CD4-positive, alpha-beta T cell treated with Interleukin-1 beta for 1 hour (primary cell): ENCODE data around the gene ACVR1.
"Not testable (repeated sequence)": the region's sequence is repeated elsewhere in the genome, so short reads cannot be mapped to it uniquely, and the experiment has no call there.

ENCODE experiments used
- DNase-seq, 2 donors: peaks; one replicate each; pipeline ENCODE4 v3.0.0-alpha.2; 2020 to 2022

ACVR1 gene

GRCh38 chr2:157787364-157787938, 88.7 kb downstream of the ACVR1 start:
- no peak for DNase-seq

GRCh38 chr2:157786663-157787363, 89.3 kb downstream of the ACVR1 start:
- no peak for DNase-seq

GRCh38 chr2:157785866-157786662, 90.1 kb downstream of the ACVR1 start:
- DNase-seq: no peak

- DNase-seq: no peak
These were observed 90.9 kb downstream of the ACVR1 start for GRCh38 chr2:157785200-157785599.

DNA sequence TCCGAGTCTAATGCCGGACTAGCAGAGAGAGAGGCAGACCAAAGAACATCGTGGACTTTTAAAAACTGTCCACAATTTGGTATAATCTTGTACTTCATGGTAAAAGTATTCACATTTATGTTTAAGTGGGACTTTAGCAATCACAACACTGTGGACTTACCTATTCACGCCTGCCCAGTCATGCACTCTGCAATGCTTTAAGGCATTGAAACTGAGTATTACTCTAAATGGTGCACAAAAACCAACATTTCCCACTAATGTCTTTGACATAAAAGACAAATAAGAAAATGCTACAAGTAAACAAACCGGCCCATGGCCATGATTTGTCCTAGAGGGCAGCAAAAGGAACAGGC, 91.3 kb downstream of the ACVR1 start:
- no peak for DNase-seq

DNA sequence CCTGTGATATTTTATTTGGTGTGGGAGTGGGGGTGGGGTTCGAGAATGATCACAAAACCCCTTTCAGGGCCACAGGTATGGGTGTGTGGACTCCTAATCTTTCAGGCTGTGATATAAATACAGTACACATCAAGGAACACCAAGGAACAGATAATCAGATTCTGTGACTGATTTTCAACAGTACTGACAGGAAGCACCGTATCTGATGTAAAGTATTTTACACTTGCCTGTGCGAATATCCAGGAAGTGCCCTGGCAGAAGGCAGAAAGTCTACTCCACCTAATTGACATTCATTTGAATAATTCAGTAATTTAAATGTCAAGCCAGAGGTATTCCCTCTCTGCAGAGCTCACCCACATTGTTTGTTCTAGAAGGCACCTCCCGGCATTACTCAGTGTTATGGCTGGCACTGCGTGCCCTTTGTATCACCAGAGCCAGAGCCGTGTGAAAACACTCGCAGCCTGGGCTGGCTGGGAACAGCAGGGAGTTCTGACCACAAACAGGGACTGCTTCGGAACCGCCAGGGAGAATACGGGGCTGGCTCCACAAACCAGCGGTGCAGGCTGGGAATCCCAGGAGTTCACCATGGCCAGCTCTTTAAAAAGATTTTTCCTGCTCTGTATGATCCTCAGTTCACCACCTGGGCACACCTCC, 91.8 kb downstream of the ACVR1 start:
- DNase-seq: no peak

- DNase-seq: no peak
These were observed 92.9 kb downstream of the ACVR1 start for GRCh38 chr2:157783245-157783644.

GRCh38 chr2:157782057-157782845, 93.9 kb downstream of the ACVR1 start:
- DNase-seq: no peak

DNA sequence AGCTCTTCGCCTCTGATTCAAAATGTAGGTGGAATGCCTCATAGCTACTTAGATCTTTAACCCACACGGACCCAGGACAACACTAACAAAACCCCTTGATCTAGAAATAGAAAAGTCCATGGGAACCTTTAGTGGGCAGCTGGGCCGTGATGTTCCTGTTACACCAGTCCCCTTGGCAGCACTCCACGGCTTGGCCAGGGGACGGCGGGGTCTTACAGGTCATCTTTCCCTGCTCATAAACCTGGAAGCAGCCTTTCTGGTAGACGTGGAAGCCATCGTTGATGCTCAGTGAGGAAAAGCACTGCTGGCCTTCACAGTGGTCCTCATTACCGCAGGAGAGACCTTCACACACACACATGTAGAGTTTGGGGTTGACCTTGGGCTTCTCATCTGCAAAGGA, 95.9 kb downstream of the ACVR1 start:
- no peak for DNase-seq

DNA sequence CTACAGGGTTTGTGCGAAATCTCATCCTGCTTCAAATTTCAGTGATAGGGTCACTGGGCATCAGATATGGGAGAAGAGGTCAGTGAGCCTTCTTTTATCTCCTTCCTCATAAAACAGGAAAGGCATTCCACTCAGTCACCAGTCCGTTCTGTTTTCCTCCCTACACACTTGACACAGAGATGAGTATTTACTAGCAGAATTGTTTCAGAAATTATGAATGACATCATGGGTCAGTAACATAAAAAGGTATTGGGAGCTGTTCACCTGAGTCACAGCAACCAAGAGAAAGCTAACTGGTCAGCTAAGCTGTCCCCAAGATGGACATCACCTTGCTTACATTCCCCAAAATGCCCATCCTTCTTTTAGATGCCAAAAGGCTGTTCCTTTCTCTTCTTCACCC, 96.3 kb downstream of the ACVR1 start:
- no peak for DNase-seq

GRCh38 chr2:157777427-157777826, 98.7 kb downstream of the ACVR1 start:
- DNase-seq: peak; percentile 9 to 49

- DNase-seq: no peak
These were observed 104.9 kb downstream of the ACVR1 start for GRCh38 chr2:157771234-157771633.

- no peak for DNase-seq
These were observed 106.3 kb downstream of the ACVR1 start for GRCh38 chr2:157769856-157770255.

DNA sequence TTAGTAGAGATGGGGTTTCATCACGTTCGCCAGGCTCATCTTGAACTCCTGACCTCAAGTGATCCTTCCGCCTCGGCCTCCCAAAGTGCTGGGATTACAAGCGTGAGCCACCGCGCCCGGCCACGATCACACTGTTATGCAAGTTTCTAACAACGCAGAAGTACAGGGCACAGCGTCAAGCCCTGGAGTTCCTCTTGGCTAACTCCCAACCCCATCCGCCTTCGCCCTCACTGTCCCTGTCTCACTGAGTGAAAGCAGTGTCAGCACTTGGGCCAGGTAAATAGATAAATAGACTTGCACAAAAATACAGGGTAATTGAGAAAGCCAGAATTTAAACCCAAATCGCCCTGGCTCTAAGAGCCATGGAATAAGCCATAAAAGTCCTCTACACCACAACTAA, 111.7 kb downstream of the ACVR1 start:
- no peak for DNase-seq

GRCh38 chr2:157761520-157761919, 114.6 kb downstream of the ACVR1 start:
- DNase-seq: no peak

DNA sequence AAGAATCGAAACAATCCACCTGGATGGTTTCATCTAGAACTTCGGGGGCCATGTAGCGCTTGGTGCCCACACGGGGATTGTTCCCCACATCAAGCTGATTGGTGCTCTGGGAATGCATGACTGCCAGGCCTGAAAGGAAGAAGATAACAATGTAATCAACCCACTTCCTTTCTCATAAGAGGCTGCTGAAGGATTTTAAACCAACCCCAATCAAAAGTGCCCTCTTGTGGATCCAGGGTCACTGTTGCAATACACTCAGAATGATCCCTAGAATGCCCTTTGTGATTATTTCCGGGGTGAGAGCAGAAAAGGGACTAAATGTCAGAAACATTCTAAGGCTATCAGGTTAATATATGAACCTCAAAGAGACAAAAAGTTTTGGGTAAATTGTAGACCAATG, 115.2 kb downstream of the ACVR1 start:
- DNase-seq: no peak

- DNase-seq: no peak
These were observed 116.3 kb downstream of the ACVR1 start for GRCh38 chr2:157759855-157760254.

- no peak for DNase-seq
These were observed 117.5 kb downstream of the ACVR1 start for GRCh38 chr2:157758586-157758985.

- no peak for DNase-seq
These were observed 118.6 kb downstream of the ACVR1 start for GRCh38 chr2:157757500-157757899.

DNA sequence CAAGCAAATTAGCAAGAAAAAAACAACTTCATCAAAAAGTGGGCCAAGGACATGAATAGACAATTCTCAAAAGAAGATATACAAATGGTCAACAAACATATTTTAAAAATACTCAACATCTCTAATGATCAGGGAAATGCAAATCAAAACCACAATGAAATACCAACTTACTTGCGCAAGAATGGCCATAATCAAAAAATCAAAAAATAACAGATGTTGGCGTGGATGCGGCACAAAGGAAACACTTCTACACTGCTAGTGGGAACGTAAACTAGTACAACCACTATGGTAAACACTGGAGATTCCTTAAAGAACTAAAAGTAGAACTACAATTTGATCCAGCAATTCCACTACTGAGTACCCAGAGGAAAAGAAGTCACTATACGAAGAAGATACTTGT, 119.7 kb downstream of the ACVR1 start:
- DNase-seq: not testable (repeated sequence)

GRCh38 chr2:157751462-157752058, 124.6 kb downstream of the ACVR1 start:
- DNase-seq: peak in 1 of 2 donors; percentile 9

- DNase-seq: no peak
These were observed 126.4 kb downstream of the ACVR1 start for GRCh38 chr2:157749684-157750083.
